Keratinocyte (primary cell): ENCODE results near the gene RBM15. TPM values are rescaled to one million over a fixed set of nuclear protein-coding genes. Genes with fewer than 3 reads are reported as not detected.
A peak's percentile ranks its signal among the peaks of the same experiment; 100 is the strongest.

Experiments
- DNase-seq: peaks from one replicate; pipeline ENCODE4 v3.0.0-alpha.2; 2011; ENCODE audit warnings: low read depth, missing footprints, low spot score
- FAIRE-seq: peaks from 2 replicates; lab custom pipeline; 2011; peaks lifted over from hg19 to GRCh38; lab: Jason Lieb, UNC
- H2AFZ ChIP-seq: 2 replicates; pipeline ENCODE4 v1.6.0; 2012; ENCODE audit warnings: low read length, control low read depth, inconsistent platforms; ENCODE audit not compliant: control insufficient read depth
- H3K27ac ChIP-seq: 2 replicates; pipeline ENCODE4 v1.5.1; 2011; ENCODE audit warnings: low read length; ENCODE audit not compliant: control insufficient read depth, insufficient read depth
- H3K27me3 ChIP-seq: 3 replicates; pipeline ENCODE4 v1.6.0; 2011; ENCODE audit warnings: low read length; ENCODE audit not compliant: control insufficient read depth, insufficient read depth; ENCODE audit errors: extremely low read depth
- H3K36me3 ChIP-seq, 2 experiments: 2 replicates in 1 of 2; 3 replicates in 1 of 2; pipeline ENCODE4 v1.5.1; 2011; ENCODE audit warnings: low read length in 2 of 2, mild to moderate bottlenecking in 1 of 2; ENCODE audit not compliant: control insufficient read depth in 2 of 2, insufficient read depth in 2 of 2; ENCODE audit errors: extremely low read depth in 1 of 2
- H3K4me1 ChIP-seq: 3 replicates; pipeline ENCODE4 v1.5.1; 2011; ENCODE audit warnings: low read length; ENCODE audit not compliant: control insufficient read depth, insufficient read depth; ENCODE audit errors: extremely low read depth
- H3K4me2 ChIP-seq: 3 replicates; pipeline ENCODE4 v1.6.0; 2011; ENCODE audit warnings: low read depth, low read length; ENCODE audit not compliant: control insufficient read depth, insufficient read depth; ENCODE audit errors: extremely low read depth
- H3K4me3 ChIP-seq, 3 experiments: fragments of 200-600 bp in 1 of 3; sonication (generic) in 1 of 3; 2 replicates in 2 of 3; 3 replicates in 1 of 3; pipeline ENCODE4 v1.5.1; 2011 to 2016; ENCODE audit warnings: low read length in 3 of 3, mild to moderate bottlenecking in 3 of 3, control low read depth in 2 of 3, inconsistent platforms in 1 of 3, low read depth in 1 of 3, mixed read lengths in 1 of 3, mixed run types in 1 of 3, moderate library complexity in 1 of 3; ENCODE audit not compliant: control insufficient read depth in 2 of 3, insufficient read depth in 2 of 3; ENCODE audit errors: extremely low read depth in 1 of 3
- H3K79me2 ChIP-seq: 2 replicates; pipeline ENCODE4 v1.6.0; 2012; ENCODE audit warnings: low read length; ENCODE audit not compliant: control insufficient read depth, insufficient read depth
- H3K9ac ChIP-seq: 3 replicates; pipeline ENCODE4 v1.6.0; 2011; ENCODE audit warnings: low read length; ENCODE audit not compliant: control insufficient read depth, insufficient read depth; ENCODE audit errors: extremely low read depth
- H3K9me1 ChIP-seq: 3 replicates; pipeline ENCODE4 v1.6.0; 2011; ENCODE audit warnings: low read length; ENCODE audit not compliant: control insufficient read depth, insufficient read depth; ENCODE audit errors: extremely low read depth
- H3K9me3 ChIP-seq: 2 replicates; pipeline ENCODE4 v1.5.1; 2012; ENCODE audit warnings: low read depth, low read length; ENCODE audit not compliant: control insufficient read depth
- H4K20me1 ChIP-seq: 3 replicates; pipeline ENCODE4 v1.6.0; 2011; ENCODE audit warnings: low read length; ENCODE audit not compliant: control insufficient read depth, insufficient read depth; ENCODE audit errors: extremely low read depth
- CTCF ChIP-seq, 3 experiments: IDR thresholded peaks in 1 of 3; conservative IDR thresholded peaks in 1 of 3; optimal IDR thresholded peaks in 1 of 3; 2 replicates in 2 of 3; 3 replicates in 1 of 3; pipeline versions ENCODE3 to v1.5.1; 2011; ENCODE audit warnings: low read length in 3 of 3, mild to moderate bottlenecking in 3 of 3, moderate library complexity in 2 of 3, control low read depth in 1 of 3, inconsistent platforms in 1 of 3; ENCODE audit not compliant: insufficient read depth in 2 of 3; ENCODE audit errors: extremely low read depth in 1 of 3
- EZH2 ChIP-seq: IDR thresholded peaks from one replicate; pipeline ENCODE4 v1.6.1; 2012; ENCODE audit warnings: inconsistent platforms, mild to moderate bottlenecking, low read length, moderate library complexity
- dilution Hi-C: fragments of 300-500 bp; cut with MboI; formaldehyde crosslinking; loops from one replicate; pipeline ENCODE4 v1.7.0; 2020; ENCODE audit warnings: low sequenced_read_pairs; ENCODE audit not compliant: extremely low pct_ligation_motif_present
- polyA plus RNA-seq, 5 experiments: library from polyadenylated mRNA; depleted of rRNA in 3 of 5; stranded (reverse) in 3 of 5; stranded (forward) in 1 of 5; unstranded in 1 of 5; fragments of >200 nt; gene quantifications; 1 replicate in 1 of 5; 2 replicates in 3 of 5; 3 replicates in 1 of 5; pipeline versions ENCODE4 v1.2.1 to v1.2.3, GENCODE V29; 2011 to 2012; ENCODE audit warnings: missing spikeins in 2 of 5, low read depth in 1 of 5, low replicate concordance in 1 of 5

Gene RBM15
- polyA plus RNA-seq, 1 donor (not counting 4 experiments of a cell fraction or from before 2014, with no cell fraction given) = 10.0 TPM

DNA sequence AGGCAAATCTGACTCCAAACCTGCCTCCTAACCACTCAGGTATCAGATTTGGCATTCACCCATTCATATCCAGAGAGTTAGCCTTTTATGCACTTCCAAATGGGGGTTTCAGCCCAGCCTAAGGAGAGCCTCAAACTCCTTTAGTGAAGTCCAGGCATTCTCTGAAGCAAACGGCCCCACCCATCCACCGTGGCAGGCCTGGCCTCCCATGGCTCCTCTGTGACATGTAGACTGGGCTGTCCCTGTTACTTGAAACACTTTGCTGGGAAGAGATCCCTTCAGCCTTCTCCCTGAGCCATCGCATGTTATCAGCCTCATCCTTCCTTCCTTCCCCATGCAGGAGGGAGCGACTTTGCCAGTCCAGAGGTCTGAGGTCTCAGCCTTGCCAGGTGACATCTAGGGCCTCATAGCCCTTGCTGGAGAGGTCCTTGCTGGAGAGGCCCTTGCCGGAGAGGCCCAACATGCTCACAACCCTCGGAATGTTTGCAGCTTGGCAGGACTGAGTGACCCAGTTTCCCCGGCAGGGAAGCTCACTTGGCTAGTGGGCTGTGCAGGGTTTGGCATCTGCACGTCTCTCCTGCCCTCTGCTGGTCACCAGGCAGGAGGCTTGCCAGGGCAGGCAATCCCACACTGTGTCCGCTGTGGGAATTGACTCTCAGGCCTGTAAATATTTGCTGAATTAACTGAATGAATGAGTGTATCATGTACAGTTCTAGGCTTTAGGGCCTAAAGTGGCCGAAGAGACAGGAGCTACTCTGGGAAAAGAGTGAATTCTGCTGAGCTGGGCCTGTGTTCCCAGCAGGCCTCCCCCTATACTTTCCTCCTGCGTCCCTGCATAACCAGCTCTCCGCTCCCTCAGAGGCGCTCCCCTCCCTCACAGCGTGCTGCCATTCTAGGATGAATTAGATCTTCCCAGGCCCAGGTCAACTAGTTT lies 26.7 kb upstream of the RBM15 start:
- Histone ChIP-seq H2AFZ (no peak overlapping the region), H3K36me3 (no peaks in the 10 kb centered on the region), H3K9me1 (no peaks in the 10 kb centered on the region), H3K9me3 (no peaks in the 10 kb centered on the region), H3K4me1 (peaks cover 16% of the 10 kb centered on the region), H3K4me3 (no peak overlapping the region), H3K4me2 (no peak overlapping the region), H4K20me1 (no peaks in the 10 kb centered on the region), H3K9ac (no peak overlapping the region), H3K27ac (no peak overlapping the region), H3K79me2 (no peaks in the 10 kb centered on the region), H3K27me3 (no peaks in the 10 kb centered on the region)
- DNase-seq (peak; percentile 23), FAIRE-seq (peak; percentile 17)
- dilution Hi-C loops = no loop called here
- TF ChIP-seq EZH2 = no peak
- TF ChIP-seq CTCF (optimal IDR thresholded peaks at IDR 0.05 in 1 of 3, IDR thresholded peaks at IDR 0.05 in 1 of 3, conservative IDR thresholded peaks at IDR 0.05 in 1 of 3; ENCODE audit: extremely low read depth in 1 of 3, insufficient read depth in 2 of 3, low read length in 3 of 3) = peak; percentile 92 to 100 (median 97)

DNA sequence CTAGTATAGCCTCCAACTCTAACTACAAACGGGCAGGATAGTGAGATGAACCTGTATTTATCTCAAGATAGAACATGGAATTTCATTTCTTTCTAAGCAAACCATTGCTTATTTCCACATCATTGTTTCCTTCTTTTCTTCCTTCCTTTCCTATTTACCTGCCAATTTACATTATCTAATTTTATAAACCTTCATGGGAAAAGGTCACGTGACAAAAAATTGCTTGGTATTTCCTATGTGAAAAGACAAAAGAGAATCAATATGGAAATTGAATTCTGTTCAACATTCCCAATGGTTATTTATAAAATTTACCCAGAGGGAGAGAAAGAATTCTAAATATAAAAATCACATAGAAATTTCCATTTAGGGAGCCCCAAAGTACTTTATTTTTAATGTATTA lies 22.4 kb upstream of the RBM15 start:
- H3K9me1 ChIP-seq = no peaks in the 10 kb centered on the region
- no peaks in the 10 kb centered on the region for H3K36me3 ChIP-seq
- no peaks in the 10 kb centered on the region for H3K9me3 ChIP-seq
- no peaks in the 10 kb centered on the region for H4K20me1 ChIP-seq
- FAIRE-seq (no peak), DNase-seq (no peak)
- dilution Hi-C loops = no loop called here
- no peak overlapping the region for H3K27ac ChIP-seq
- TF ChIP-seq CTCF (optimal IDR thresholded peaks at IDR 0.05 in 1 of 3, IDR thresholded peaks at IDR 0.05 in 1 of 3, conservative IDR thresholded peaks at IDR 0.05 in 1 of 3; ENCODE audit: extremely low read depth in 1 of 3, insufficient read depth in 2 of 3, low read length in 3 of 3) (no peak), EZH2 (no peak)
- H3K4me3 ChIP-seq = no peak overlapping the region
- H3K27me3 ChIP-seq = no peaks in the 10 kb centered on the region
- H3K79me2 ChIP-seq = no peaks in the 10 kb centered on the region
- H3K9ac ChIP-seq = no peak overlapping the region
- H2AFZ ChIP-seq = no peak overlapping the region
- no peaks in the 10 kb centered on the region for H3K4me1 ChIP-seq
- H3K4me2 ChIP-seq = no peak overlapping the region
